ENCODE data around the gene NAPSA.

DNA sequence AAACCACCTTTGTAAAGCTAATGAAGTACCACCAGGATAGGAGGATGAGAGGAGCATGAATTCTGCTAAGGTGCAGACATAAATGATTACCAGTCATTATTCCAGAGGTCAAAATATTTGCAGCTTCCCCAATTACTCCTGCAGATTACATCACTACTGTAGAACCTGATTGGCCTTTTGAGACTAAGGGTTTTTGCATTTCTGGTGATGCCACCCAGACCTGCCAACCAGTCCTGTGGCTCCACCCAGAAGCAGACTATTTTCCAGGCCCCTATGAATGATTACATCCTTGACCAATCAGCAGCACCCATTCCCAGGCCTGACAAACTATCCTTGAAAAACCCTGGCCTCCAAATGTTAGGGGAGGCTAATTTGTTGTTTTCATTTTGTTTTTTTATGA lies 25.1 kb downstream of the NAPSA start:
- TF ChIP-seq POLR2A (IDR thresholded peaks at IDR 0.05; ENCODE audit: low read depth, low read length): no peak
- TF ChIP-seq, protein P1, sequence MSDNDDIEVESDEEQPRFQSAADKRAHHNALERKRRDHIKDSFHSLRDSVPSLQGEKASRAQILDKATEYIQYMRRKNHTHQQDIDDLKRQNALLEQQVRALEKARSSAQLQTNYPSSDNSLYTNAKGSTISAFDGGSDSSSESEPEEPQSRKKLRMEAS (IDR thresholded peaks at IDR 0.05; ENCODE audit: insufficient read depth, insufficient read length): no peak
- TF ChIP-seq, protein P2, sequence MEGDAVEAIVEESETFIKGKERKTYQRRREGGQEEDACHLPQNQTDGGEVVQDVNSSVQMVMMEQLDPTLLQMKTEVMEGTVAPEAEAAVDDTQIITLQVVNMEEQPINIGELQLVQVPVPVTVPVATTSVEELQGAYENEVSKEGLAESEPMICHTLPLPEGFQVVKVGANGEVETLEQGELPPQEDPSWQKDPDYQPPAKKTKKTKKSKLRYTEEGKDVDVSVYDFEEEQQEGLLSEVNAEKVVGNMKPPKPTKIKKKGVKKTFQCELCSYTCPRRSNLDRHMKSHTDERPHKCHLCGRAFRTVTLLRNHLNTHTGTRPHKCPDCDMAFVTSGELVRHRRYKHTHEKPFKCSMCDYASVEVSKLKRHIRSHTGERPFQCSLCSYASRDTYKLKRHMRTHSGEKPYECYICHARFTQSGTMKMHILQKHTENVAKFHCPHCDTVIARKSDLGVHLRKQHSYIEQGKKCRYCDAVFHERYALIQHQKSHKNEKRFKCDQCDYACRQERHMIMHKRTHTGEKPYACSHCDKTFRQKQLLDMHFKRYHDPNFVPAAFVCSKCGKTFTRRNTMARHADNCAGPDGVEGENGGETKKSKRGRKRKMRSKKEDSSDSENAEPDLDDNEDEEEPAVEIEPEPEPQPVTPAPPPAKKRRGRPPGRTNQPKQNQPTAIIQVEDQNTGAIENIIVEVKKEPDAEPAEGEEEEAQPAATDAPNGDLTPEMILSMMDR (IDR thresholded peaks at IDR 0.05; ENCODE audit: extremely low read depth in 1 of 2, insufficient read depth in 1 of 2, low read depth in 1 of 2, low read length in 2 of 2): no peak
- TF ChIP-seq POLR2AphosphoS5 (IDR thresholded peaks at IDR 0.05; ENCODE audit: insufficient read depth, low read depth, low read length): no peak
- no peak for TF ChIP-seq JUN (IDR thresholded peaks at IDR 0.05; ENCODE audit: borderline replicate concordance, insufficient read depth, insufficient read length, low read depth)
- no peak for TF ChIP-seq EZH2 (IDR thresholded peaks at IDR 0.05; ENCODE audit: borderline replicate concordance, low read depth, low read length, severe bottlenecking)
- no peak for TF ChIP-seq GATA2 (IDR thresholded peaks at IDR 0.05; ENCODE audit: insufficient read depth, insufficient read length, low read depth, low read length)

All from endothelial cell of umbilical vein (primary cell).